ENCODE data around the gene GULP1.

Gene GULP1

GRCh38 chr2:188628989-188629752, 337.5 kb downstream of the GULP1 start:
- DNase-seq (ENCODE audit: low read depth), result peak; percentile 46
- no peak for TF ChIP-seq CTCF (conservative IDR thresholded peaks at IDR 0.05; ENCODE audit: low read depth, low read length)
- H3K4me3 ChIP-seq (ENCODE audit: low read length), result no peak overlapping the region

DNA sequence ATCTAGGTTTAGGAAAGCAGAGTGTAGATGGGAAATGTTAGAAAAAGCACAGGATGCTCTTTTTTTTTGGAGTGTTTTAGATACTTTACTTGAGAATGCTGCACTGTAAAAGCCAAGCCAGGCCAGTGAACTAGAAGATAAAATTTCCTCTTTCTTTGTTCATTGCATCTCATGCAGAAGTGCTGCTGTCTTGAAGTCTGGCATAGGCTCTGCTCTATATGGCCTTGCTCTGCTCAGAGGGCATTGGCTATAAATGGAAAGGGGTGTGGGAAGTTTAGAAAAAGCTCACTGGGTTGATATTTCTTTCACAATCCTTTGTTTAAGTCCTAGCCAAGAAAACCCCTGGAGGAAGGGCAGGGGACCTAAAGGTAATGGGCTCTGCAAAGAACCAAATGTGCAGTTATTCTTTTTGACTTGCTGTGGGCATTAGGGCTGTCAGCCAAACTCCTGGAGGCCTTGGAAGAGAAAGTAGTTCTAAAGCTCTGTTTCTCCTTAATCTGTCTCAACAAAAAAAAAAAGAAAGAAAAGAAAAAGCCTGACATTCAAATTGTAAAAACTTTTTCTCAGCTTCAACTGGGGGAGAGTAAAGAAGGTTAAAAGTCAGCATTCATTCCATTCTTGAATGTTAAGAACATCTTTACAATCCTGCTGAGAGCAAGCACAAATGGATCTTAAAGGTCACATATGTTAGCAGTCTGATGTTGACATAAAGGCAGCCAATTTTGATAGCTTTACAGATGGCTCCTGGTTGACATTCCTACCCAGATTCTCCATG, 338.3 kb downstream of the GULP1 start:
- DNase-seq (ENCODE audit: low read depth), result peak; percentile 46
- H3K4me3 ChIP-seq (ENCODE audit: low read length), result no peak overlapping the region
- TF ChIP-seq CTCF (conservative IDR thresholded peaks at IDR 0.05; ENCODE audit: low read depth, low read length), result no peak

DNA sequence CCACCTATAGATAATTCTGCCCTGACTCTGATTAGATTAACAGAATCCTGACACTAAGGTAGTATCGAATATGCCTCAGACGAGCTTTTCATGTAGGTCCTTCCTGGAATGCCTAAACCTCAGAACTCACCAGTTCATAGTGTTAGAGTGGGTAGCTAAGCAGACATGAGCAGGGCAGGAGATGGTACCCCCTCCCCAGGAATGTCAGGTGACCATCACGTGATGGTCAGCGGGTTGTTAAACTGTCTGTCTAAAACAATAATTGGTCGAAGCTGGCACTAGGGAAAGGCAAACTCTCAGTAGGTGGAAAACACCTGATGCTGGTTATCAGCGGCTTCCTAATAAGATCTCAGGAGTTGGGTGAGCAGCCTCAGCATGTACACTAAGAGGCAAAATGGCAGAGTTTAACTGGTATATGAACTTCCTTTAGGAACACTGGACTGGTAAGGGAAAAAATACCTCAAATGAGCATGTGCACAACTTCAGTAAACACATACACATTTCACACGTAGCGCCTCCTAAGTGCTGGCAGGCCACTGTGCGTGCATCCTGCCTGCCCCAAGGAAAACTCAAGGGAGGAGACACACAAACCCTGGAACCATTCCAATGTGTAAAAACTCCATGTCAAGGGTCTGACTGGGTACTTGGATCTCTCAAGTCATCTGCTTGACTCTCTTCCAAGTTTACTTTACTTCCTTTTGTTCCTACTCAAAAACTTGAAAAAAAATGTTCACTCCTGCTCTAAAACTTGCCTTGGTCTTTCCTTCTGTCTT, 339.5 kb downstream of the GULP1 start:
- DNase-seq (ENCODE audit: low read depth), result no peak
- H3K4me3 ChIP-seq (ENCODE audit: low read length), result no peak overlapping the region
- TF ChIP-seq CTCF (conservative IDR thresholded peaks at IDR 0.05; ENCODE audit: low read depth, low read length), result no peak

DNA sequence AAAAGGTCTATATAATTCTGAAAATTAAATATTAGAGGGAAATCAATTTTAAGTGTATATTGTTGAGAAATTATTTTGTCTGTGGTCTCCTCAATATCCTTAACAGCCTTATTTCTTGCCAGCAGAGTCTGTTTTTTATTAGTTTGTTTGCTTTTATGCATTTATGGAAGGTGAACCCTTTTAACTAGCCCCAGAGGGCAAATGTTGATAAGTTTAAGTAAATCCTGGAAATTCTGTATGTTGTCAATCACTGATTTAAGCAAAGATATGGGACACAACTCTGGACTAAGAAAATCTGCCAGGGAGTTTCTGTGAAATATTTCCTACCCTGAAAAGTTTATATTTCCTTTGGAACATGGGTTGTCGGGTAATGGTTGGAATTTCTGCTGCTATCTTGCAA, 343.0 kb downstream of the GULP1 start:
- DNase-seq (ENCODE audit: low read depth), result no peak
- TF ChIP-seq CTCF (conservative IDR thresholded peaks at IDR 0.05; ENCODE audit: low read depth, low read length), result no peak
- no peak overlapping the region for H3K4me3 ChIP-seq (ENCODE audit: low read length)
